Measurements from ENCODE around the gene GPR143. TPM values are rescaled to one million over a fixed set of nuclear protein-coding genes. Genes with fewer than 3 reads are reported as not detected.
A peak's percentile ranks its signal among the peaks of the same experiment; 100 is the strongest.

Gene GPR143
- total and polyA plus RNA-seq, 10 of the 15 experiments (the other 5 are each of a cell fraction or from before 2014, with no cell fraction given) = 0.05 to 0.31 (median 0.15) TPM; not detected in 5

DNA sequence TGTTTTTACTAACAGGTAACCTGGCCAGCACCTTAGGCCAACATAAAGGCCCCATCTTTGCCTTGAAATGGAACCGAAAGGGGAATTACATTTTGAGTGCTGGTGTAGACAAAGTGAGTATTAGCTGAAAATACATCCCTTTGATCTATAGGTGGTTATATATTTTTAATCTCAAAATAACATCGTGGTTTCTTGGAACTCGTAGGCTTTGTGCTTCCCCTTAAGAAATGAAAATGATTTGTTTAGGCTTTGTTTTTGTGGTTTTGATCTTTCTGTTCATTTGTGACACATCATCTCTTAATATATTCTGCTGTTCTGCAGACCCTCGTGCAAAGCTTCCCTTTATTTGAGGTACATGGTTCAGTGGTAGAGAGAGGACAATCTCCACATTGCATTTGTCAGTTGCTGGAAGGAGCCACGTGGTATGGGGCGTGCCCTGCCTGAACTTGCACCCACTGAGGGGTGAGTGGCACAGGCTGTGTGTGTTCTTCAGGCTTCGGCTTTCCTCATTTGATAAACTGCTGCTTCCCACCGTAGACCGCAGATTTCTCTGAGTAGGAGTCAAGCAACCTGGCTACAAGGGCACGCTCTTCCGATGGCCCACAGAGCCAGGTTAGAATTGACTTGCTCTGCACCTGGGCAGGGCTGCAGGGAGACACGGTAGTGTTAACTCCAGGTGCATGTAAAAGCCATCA, 72.2 kb downstream of the GPR143 start:
- no peak for FAIRE-seq
- TF ChIP-seq RUNX3 (IDR thresholded peaks at IDR 0.05; ENCODE audit: low read length) (peak; percentile 51; the same call in 1 of the 2 replicates), TCF3 (IDR thresholded peaks at IDR 0.05; ENCODE audit: borderline replicate concordance, insufficient read depth, low read depth, low read length) (no peak), NFIC (IDR thresholded peaks at IDR 0.05; ENCODE audit: low read depth, low read length) (0 out of 2 replicates have a peak, but pooled peaks have one; percentile 22), ZBED1 (IDR thresholded peaks at IDR 0.05; ENCODE audit: borderline replicate concordance) (no peak)
- TF ChIP-seq, protein P1, sequence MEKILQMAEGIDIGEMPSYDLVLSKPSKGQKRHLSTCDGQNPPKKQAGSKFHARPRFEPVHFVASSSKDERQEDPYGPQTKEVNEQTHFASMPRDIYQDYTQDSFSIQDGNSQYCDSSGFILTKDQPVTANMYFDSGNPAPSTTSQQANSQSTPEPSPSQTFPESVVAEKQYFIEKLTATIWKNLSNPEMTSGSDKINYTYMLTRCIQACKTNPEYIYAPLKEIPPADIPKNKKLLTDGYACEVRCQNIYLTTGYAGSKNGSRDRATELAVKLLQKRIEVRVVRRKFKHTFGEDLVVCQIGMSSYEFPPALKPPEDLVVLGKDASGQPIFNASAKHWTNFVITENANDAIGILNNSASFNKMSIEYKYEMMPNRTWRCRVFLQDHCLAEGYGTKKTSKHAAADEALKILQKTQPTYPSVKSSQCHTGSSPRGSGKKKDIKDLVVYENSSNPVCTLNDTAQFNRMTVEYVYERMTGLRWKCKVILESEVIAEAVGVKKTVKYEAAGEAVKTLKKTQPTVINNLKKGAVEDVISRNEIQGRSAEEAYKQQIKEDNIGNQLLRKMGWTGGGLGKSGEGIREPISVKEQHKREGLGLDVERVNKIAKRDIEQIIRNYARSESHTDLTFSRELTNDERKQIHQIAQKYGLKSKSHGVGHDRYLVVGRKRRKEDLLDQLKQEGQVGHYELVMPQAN (conservative IDR thresholded peaks at IDR 0.05) = no peak
- CTCF ChIA-PET = no interaction called here

More for the DNA sequence above, 72.2 kb downstream of the GPR143 start:
- in situ Hi-C loops (cut with MboI) = no loop called here
- Histone ChIP-seq H3K27ac (ENCODE audit: control insufficient read depth, insufficient read depth) (no peak overlapping the region), H3K36me3 (ENCODE audit: control insufficient read depth in 2 of 2, insufficient read depth in 2 of 2, low read length in 1 of 2) (peaks cover 0 to 2% of the 10 kb centered on the region in 2 experiments; a peak in 1 of 4 replicates), H2AFZ (ENCODE audit: control insufficient read depth, low read depth, low read length) (no peak overlapping the region), H3K4me2 (ENCODE audit: control insufficient read depth, insufficient read depth) (no peak overlapping the region), H3K9me3 (replicated peaks; ENCODE audit: control insufficient read depth, insufficient read depth, low read length) (no peaks in the 10 kb centered on the region; the same call in 2 of the 3 replicates), H3K4me3 (no peak overlapping the region), H3K79me2 (ENCODE audit: control insufficient read depth, insufficient read depth, low read length) (no peaks in the 10 kb centered on the region), H3K9ac (ENCODE audit: control insufficient read depth, insufficient read depth, low read length) (no peak overlapping the region), H4K20me1 (ENCODE audit: control insufficient read depth, insufficient read depth) (no peaks in the 10 kb centered on the region), H3K27me3 (replicated peaks in 1 of 2; ENCODE audit: control insufficient read depth in 2 of 2, insufficient read depth in 2 of 2, low read length in 1 of 2) (no peaks in the 10 kb centered on the region), H3K4me1 (ENCODE audit: control insufficient read depth, insufficient read depth, low read length) (no peaks in the 10 kb centered on the region)
- ATAC-seq (no peak), DNase-seq (ENCODE audit: low read depth, low spot score) (no peak)
- intact Hi-C loops (cut with micrococcal nuclease; ENCODE audit: unreplicated experiment) = no loop called here
- POLR2A ChIA-PET = no interaction called here
- WGBS (ENCODE audit: insufficient coverage, insufficient replicate concordance, low lambda C conversion rate, missing lambda C conversion rate) = 50% methylated on average over 12 of the region's 12 CpGs
- BruUV-seq (replicated peaks) = no TSS peak
- RAD21 ChIA-PET (ENCODE audit: unreplicated experiment) = no interaction called here
- SMC1A ChIA-PET (ENCODE audit: uncharacterized antibody, unreplicated experiment) = no interaction called here

Data from GM12878 (cell line).